ENCODE data around the gene TSKU.

TSKU gene

DNA sequence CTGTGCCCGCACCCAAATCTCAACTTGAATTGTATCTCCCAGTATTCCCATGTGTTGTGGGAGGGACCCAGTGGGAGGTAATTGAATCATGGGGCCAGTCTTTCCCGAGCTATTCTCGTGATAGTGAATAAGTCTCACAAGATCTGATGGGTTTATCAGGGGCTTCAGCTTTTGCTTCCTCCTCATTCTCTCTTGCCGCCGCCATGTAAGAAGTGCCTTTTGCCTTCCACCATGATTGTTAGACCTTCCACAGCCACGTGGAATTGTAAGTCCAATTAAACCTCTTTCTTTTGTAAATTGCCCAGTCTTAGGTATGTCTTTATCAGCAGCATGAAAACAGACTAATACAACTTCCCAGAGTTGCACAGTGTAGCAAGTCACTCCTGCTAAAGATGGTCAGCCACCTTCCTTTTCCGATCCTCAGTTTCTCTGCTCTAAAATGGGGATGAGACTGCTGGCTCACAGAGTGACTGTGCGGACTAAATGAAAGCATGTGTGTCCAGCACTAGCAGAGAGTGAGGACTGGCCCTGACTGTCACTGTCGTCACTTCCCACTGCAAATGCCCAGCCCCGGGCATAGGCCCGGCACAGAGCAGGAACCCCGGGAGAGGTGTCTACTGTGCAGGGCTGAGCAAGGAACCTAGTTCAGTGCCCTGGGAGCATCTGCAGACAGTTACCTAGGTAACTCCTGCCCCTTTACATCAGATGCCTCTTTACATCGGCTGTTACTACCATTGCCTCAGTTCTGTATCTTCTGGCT lies 9.5 kb downstream of the TSKU start:
- no peak overlapping the region for H3K4me3 ChIP-seq (ENCODE audit: control insufficient read depth, low read depth, low read length)
- no peak for TF ChIP-seq CTCF (IDR thresholded peaks at IDR 0.05; ENCODE audit: control insufficient read depth, insufficient read depth, low read depth, low read length, missing control alignments)

DNA sequence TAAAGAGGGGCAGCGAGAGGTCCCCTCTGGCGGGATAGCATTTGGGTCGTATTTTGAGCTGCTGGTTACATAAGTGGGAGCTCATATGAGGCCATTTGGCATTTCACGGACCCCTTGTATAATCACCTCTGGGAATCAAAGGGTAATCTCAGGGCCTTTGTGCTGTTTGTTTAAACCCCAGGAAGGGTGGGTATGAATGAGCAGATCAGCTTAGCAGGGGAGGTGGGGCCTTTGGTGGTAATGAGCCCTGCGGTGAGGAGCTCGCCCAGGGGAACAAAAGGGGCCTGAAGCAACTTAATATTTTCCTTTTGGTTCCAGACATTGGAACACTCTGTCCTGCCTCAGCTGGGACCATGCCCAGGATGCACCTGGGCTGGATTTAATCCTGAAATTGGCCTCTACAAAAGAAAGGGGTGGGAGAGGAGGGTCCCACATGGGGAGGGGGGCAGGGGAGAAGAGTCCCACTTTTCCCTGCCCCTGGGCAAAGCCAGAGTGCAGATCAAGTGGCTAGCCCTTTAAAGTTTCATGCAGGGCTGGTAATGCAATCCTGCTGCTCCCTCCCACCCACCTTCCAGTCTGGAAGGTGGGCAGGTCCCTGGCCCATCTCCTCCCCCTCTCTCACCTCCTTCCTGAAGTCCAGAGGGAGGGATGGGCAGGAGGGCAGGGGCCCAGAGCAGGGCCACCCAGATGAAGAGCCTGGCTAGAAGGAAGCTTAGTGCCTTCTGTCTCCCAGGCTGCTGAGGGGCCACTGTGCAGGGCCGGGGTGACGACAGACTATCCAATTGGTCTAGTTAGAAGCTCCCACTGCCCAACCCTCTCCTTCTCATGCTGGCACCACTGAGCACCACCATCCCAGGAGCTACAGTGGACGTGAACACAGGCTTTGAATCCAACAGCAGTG lies 10.5 kb downstream of the TSKU start:
- DNase-seq (ENCODE audit: low read depth) = no peak
- no peak for TF ChIP-seq CTCF (IDR thresholded peaks at IDR 0.05; ENCODE audit: control insufficient read depth, insufficient read depth, low read depth, low read length, missing control alignments)
- H3K4me3 ChIP-seq (ENCODE audit: control insufficient read depth, low read depth, low read length) = no peak overlapping the region

More for the DNA sequence above, 9.5 kb downstream of the TSKU start:
- DNase-seq (ENCODE audit: low read depth) = no peak

GRCh38 chr11:76794371-76795289 lies 11.5 kb downstream of the TSKU start:
- TF ChIP-seq CTCF (IDR thresholded peaks at IDR 0.05; ENCODE audit: control insufficient read depth, insufficient read depth, low read depth, low read length, missing control alignments) = no peak
- no peak overlapping the region for H3K4me3 ChIP-seq (ENCODE audit: control insufficient read depth, low read depth, low read length)
- DNase-seq (ENCODE audit: low read depth) = no peak

- DNase-seq (ENCODE audit: low read depth) = no peak
- TF ChIP-seq CTCF (IDR thresholded peaks at IDR 0.05; ENCODE audit: control insufficient read depth, insufficient read depth, low read depth, low read length, missing control alignments) = no peak
- H3K4me3 ChIP-seq (ENCODE audit: control insufficient read depth, low read depth, low read length) = no peak overlapping the region
These were observed 12.3 kb downstream of the TSKU start for GRCh38 chr11:76795290-76795935.

- TF ChIP-seq CTCF (IDR thresholded peaks at IDR 0.05; ENCODE audit: control insufficient read depth, insufficient read depth, low read depth, low read length, missing control alignments) = no peak
- DNase-seq (ENCODE audit: low read depth) = no peak
- H3K4me3 ChIP-seq (ENCODE audit: control insufficient read depth, low read depth, low read length) = no peak overlapping the region
These were observed 12.8 kb downstream of the TSKU start for GRCh38 chr11:76795936-76796441.
